Prostate gland (tissue), 2 donors: ENCODE data around the gene HOXC12.

Source experiments
- CTCF ChIP-seq, 4 experiments: fragments of 200-600 bp in 2 of 4; fragments of 450-650 bp in 2 of 4; sonication (generic) in 2 of 4; IDR thresholded peaks; 1 replicate in 3 of 4; 2 replicates in 1 of 4; pipeline ENCODE4 v1.5.1; 2016 to 2019; ENCODE audit warnings: antibody characterized with exemption in 4 of 4, mild to moderate bottlenecking in 2 of 4, moderate library complexity in 2 of 4
- POLR2A ChIP-seq: fragments of 450-650 bp; IDR thresholded peaks from one replicate; pipeline ENCODE4 v1.6.1; 2016; ENCODE audit warnings: antibody characterized with exemption, mild to moderate bottlenecking
- POLR2AphosphoS5 ChIP-seq: sonication (generic); formaldehyde crosslinking; IDR thresholded peaks from one replicate; pipeline ENCODE4 v1.6.1; 2017; ENCODE audit warnings: antibody characterized with exemption

GRCh38 chr12:53976172-53976822, 21.6 kb downstream of the HOXC12 start:
- TF ChIP-seq POLR2AphosphoS5 (no peak), CTCF (IDR thresholded peaks at IDR 0.05) (no peak), POLR2A (no peak)
